Endothelial cell of umbilical vein (primary cell): ENCODE data around the gene CFL2.

ENCODE experiments used
- CTCF ChIP-seq, 2 donors: IDR thresholded peaks; 1 replicate in 1 of 2; 2 replicates in 1 of 2; pipeline ENCODE4 v1.5.1; 2011; ENCODE audit warnings: low read length in 2 of 2, mild to moderate bottlenecking in 2 of 2, moderate library complexity in 2 of 2, control low read depth in 1 of 2, inconsistent platforms in 1 of 2, low read depth in 1 of 2; ENCODE audit not compliant: insufficient read depth in 1 of 2; ENCODE audit errors: extremely low read depth in 1 of 2
- POLR2A ChIP-seq: IDR thresholded peaks from 2 replicates; pipeline ENCODE4 v1.6.1; 2012; ENCODE audit warnings: low read depth, mild to moderate bottlenecking, control low read depth, low read length

- TF ChIP-seq CTCF (IDR thresholded peaks at IDR 0.05; ENCODE audit: extremely low read depth in 1 of 2, insufficient read depth in 1 of 2, low read depth in 1 of 2, low read length in 2 of 2) (no peak), POLR2A (no peak)
Measured at GRCh38 chr14:34713681-34714319, 593 bp downstream of the CFL2 start.
